GM18868 (cell line): Measurements from ENCODE around the gene S100A7A.

Source experiments
- ATAC-seq: cut with Tn5 transposase; IDR thresholded peaks from one replicate; pipeline ENCODE4 v1.9.1; 2021; ENCODE audit warnings: mild to moderate bottlenecking, moderate library complexity; ENCODE audit not compliant: unreplicated experiment

Gene S100A7A

DNA sequence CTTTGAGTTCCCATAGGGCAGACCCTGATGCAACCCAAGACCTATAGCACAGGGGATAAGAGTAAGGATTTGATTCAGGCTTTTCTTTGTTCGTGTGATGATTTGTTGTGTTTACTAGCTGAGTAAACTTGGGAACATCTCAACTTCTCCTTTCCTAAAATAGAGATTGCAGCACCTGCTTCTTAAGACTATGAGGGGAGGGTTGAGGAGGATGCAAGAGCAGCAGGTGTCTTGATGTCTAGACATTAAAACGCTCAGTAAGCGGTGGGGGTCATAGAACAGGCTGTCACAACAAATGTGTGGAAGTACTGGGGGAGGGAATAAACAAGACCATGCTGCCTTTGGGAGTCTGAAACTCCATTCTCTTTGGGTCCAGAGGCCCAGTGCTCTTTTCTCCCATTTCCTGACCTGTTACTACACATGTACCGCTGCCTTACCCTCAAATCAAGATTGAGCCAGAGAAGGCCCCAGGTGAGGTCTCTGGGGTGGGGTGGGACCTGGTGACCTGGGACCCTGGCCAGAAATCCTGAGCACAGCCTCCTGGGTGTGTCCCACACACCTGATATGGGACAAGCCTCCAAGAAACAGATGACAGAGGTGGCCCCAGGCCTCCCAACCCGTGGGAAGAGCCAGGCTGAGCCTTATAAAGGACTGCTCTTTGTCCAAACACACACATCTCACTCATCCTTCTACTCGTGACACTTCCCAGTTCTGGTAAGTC is at the start of gene S100A7A:
Gene S100A7A, plus strand, starts transcription at position 671 of the 721 bp plus-strand sequence. CDS start 1,563 bp downstream, outside the sequence.
- no peak for ATAC-seq

DNA sequence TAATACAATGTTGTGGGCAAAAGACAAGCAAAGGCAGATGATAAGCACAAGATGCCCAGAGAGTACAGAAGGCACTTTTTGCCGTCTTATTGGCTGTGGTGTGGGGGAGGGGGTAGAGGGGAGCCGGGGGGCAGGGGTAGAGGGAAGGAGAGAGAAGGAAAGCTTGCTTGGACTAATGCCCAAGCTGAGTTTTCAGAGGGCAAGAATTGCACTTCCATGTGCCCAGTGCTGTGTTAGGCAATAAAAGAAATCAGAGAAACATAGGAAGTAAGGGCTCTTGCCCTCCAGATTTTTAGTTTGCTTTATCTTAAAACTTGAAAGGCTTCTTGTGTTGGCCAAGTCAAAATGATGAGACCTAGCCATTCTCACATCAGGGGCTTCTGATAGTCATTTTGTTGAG is 49.2 kb upstream of the S100A7A start:
- ATAC-seq, result no peak

DNA sequence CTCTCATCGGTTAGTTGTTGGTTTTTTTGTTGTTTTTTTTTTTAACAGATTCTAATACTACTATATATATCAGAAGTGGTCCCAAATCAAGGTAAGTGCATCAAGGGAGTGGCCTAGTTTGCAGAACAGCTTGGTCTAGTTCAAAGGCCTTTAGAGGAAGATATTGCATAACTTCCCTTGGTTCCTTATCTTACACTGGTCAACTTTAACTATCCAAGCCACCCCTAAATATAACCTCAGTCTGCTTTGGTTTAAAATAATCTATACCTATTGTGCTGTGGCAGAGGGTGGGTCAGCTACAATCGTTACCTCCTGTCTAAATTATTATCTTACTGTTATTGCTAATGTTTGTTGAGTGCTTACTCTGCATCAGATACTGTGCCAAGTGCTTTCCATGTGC is 47.8 kb upstream of the S100A7A start:
- no peak for ATAC-seq

GRCh38 chr1:153370146-153370545 is 46.2 kb upstream of the S100A7A start:
- ATAC-seq, result no peak

DNA sequence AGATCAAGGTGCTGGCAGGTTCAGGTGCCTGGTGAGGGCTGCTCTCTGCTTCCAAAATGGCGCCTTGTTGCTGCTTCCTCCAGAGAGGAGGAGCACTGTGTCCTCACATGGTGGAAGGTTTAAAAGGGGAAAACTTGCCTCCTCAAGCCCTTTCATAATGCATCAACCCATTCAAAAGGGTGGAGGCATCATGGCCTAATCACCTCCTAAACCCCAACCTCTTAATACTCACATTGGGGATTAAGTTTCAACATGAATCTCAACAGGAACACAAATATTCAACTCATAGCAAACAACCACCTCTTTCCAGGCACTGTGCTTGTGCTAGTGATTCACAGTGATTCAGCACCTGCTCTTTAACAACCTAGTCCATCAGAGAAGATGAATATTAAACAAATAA is 45.1 kb upstream of the S100A7A start:
- ATAC-seq, result no peak

GRCh38 chr1:153372571-153372970 is 43.7 kb upstream of the S100A7A start:
- ATAC-seq, result no peak

DNA sequence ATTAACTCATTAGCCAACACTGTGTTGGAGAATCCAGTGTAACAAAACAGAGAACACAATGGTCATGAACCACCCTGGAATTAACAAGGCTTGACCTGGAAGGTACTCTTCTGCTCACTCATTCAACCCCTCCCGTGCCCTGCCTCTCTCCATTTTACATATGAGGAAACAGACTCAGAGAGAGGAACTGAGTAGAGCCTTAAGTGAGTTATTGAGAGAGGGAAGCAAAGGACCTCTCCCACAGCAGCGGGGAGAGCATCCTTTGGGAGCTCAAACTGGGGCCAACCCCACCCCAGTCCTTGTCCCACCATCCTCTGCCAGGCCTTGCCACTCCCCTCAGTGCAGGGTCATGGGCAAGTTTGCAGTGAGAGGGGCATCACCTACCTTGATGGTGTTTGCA is 42.2 kb upstream of the S100A7A start:
- ATAC-seq, result no peak

DNA sequence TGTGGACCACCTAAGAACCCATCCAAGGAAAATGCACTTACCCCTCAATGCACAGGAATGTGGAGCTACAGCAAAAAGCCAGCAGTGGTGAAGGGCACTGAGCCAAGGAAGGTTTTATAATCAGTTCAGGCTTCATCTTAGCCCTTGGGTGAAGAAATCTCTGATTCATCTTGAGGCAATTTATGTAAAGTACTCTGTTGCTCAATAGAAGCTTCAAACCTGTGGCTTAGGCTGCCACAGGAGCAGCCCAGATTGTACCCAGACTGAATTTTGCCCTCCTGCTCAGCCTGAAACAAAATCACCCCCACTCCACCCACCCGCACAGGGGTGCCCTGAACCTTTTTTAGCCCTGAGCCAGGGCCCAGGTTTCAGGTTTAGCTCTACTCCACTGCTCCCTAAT is 40.8 kb upstream of the S100A7A start, which contains the start of gene S100A12:
Gene S100A12, minus strand, starts transcription at position 111 of the 400 bp plus-strand sequence. CDS start 1,029 bp downstream, outside the sequence.
- ATAC-seq, result no peak

- ATAC-seq, result no peak
Measured at GRCh38 chr1:153379591-153379990, 36.7 kb upstream of the S100A7A start.

- ATAC-seq, result no peak
Measured at GRCh38 chr1:153380711-153381110, 35.6 kb upstream of the S100A7A start.

GRCh38 chr1:153384958-153385580 is 31.3 kb upstream of the S100A7A start:
- no peak for ATAC-seq

DNA sequence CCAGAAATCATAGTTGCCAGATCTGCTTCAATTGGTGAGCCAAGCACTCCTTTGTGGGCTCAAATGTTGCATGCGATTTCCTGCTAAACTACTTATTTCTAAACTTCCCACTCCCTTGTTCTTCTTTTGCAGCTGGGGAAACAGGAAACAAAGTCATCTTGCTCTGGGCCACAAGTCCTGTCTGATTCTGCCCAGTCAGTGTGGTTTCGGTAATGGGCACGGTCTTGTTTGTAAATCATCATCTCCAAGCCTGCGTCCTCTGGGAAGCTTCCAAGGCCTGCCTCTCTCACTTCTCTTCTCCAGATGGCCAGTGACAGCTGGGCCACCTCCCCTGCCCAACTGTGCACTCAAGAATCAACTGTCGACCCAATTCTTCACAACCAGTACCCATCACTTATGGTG is 29.8 kb upstream of the S100A7A start:
- no peak for ATAC-seq

- ATAC-seq, result no peak
Measured at GRCh38 chr1:153387001-153387400, 29.3 kb upstream of the S100A7A start.

- no peak for ATAC-seq
Measured at GRCh38 chr1:153387785-153388184, 28.5 kb upstream of the S100A7A start.

- ATAC-seq, result no peak
Measured at GRCh38 chr1:153389401-153389800, 26.9 kb upstream of the S100A7A start.

GRCh38 chr1:153389973-153390879 is 26.1 kb upstream of the S100A7A start:
- no peak for ATAC-seq

GRCh38 chr1:153390938-153391710 is 25.2 kb upstream of the S100A7A start, which contains the start of gene S100A8:
Gene S100A8 (minus strand): TSS chr1:153391073. CDS start chr1:153390535, 538 bp downstream.
- no peak for ATAC-seq

DNA sequence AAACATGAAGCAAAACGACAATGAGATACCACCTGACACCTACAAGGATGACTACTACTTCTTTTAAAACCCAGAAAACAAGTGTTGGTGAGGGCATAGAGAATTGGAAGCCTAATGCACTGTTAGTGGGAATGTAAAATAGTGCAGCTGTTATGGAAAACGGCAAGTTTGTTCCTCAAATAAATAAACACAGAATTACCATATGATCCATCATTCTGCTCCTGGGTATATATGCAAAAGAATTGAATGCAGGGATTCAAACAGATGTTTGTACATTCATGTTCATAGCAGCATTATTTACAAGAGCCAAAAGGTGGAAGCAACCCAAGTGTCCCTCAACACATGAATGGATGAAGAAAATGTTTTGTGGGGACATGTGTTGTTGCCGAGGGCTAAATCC is 24.1 kb upstream of the S100A7A start:
- no peak for ATAC-seq

GRCh38 chr1:153392822-153393221 is 23.5 kb upstream of the S100A7A start:
- ATAC-seq, result no peak

GRCh38 chr1:153393926-153394325 is 22.4 kb upstream of the S100A7A start:
- no peak for ATAC-seq

DNA sequence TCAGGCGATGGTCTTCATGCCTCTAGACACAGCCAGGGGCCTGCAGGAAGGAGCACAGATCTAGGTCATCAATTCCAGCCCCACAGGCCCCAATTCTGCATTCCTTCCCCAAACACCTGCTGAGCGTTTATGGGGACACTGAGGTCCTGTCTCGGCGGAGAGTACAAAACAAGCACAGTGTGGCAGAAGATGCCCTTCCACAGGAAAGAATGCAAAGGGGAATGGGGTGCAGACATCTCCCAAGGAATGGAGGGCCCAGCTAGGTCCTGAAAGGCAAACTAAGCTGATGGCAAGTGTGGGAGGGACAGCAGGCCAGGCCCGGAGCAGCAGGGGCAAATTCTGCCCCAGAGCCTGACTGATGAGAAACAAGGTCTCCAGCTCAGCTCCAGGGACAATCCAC is 21.9 kb upstream of the S100A7A start:
- ATAC-seq, result no peak
